ENCODE results near the gene ASB16. TPM values are rescaled to one million over a fixed set of nuclear protein-coding genes. Genes with fewer than 3 reads are reported as not detected.

Gene ASB16
- total and polyA plus RNA-seq, 2 donors (not counting 1 experiment from before 2014, with no cell fraction given): not detected

DNA sequence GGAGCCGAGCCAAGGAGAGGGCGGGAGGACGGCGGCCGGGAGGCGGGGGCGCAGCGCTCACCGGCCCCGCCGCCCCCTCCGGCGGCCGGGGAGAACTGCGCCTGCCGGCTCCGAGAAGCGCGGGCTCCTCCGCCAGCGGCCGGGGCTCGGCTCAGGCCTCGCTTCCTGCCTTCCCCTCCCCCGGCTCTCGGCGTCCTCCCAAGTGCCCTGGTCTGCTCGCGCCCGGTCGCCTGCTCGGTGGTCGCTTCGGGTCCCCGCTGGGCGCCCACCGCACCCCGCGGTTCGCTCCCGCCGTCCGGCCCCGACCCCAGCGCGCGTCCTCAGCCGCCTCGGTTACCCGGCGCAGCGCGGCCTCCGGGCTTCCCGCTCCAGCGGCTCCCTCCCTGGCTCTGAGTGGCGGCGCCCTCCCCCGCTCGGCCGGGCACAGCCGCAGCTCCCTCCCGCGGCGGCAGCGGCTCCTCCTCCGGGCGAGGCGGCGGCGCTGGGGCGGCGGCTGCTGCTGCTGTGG lies 48.7 kb downstream of the ASB16 start:
- Mint-ChIP-seq H3K27ac (peak overlapping the region; percentile 56), H3K4me3 (peak overlapping the region; percentile 23), H3K9me3 (ENCODE audit: insufficient read depth) (no peaks in the 10 kb centered on the region), H3K4me1 (peaks cover 50% of the 10 kb centered on the region), H3K27me3 (no peaks in the 10 kb centered on the region)
- ChIA-PET CTCF (interaction anchor here (1.0 to 5.5 kb wide), 6 partner anchors 8 to 130 kb away, joined by 5 to 62 read pairs (median 13); partner anchors contain the start of gene GRN), POLR2A (interaction anchor here (0.6 to 7.8 kb wide), 12 partner anchors 9 to 135 kb away, joined by 3 to 100 read pairs (median 7); partner anchors contain the start of genes ATXN7L3, GRN and SLC25A39)
- WGBS (ENCODE audit: insufficient coverage): under 1% methylated on average over 73 of the region's 73 CpGs
- TF ChIP-seq, protein P1, sequence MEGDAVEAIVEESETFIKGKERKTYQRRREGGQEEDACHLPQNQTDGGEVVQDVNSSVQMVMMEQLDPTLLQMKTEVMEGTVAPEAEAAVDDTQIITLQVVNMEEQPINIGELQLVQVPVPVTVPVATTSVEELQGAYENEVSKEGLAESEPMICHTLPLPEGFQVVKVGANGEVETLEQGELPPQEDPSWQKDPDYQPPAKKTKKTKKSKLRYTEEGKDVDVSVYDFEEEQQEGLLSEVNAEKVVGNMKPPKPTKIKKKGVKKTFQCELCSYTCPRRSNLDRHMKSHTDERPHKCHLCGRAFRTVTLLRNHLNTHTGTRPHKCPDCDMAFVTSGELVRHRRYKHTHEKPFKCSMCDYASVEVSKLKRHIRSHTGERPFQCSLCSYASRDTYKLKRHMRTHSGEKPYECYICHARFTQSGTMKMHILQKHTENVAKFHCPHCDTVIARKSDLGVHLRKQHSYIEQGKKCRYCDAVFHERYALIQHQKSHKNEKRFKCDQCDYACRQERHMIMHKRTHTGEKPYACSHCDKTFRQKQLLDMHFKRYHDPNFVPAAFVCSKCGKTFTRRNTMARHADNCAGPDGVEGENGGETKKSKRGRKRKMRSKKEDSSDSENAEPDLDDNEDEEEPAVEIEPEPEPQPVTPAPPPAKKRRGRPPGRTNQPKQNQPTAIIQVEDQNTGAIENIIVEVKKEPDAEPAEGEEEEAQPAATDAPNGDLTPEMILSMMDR (IDR thresholded peaks at IDR 0.05): no peak
- TF ChIP-seq EZH2 (IDR thresholded peaks at IDR 0.05; ENCODE audit: borderline replicate concordance, insufficient read depth, low read depth, low read length, poor library complexity, severe bottlenecking): no peak
- H4K20me1 ChIP-seq (ENCODE audit: control insufficient read depth, insufficient read depth, low read length, poor library complexity, severe bottlenecking): no peaks in the 10 kb centered on the region
- DNase-seq (peak; percentile 89), ATAC-seq (ENCODE audit: low read depth) (peak; percentile 46)
- intact Hi-C loops (cut with micrococcal nuclease): loop anchor here (2.0 kb wide), 1 partner anchor 78 kb away; the partner anchor contains the start of gene HROB
- peak overlapping the region in 3 of 5 experiments; percentile 74 to 87 (median 75) for H3K4me3 ChIP-seq (ENCODE audit: control extremely low read depth in 1 of 5, extremely low read depth in 1 of 5, insufficient read depth in 1 of 5, low read depth in 2 of 5, low read length in 4 of 5)
- H3K79me2 ChIP-seq (ENCODE audit: control insufficient read depth, insufficient read depth, low read length): peaks cover 49% of the 10 kb centered on the region
- peaks cover 2 to 19% of the 10 kb centered on the region in 2 experiments for H3K36me3 ChIP-seq (replicated peaks in 1 of 2; ENCODE audit: control extremely low read depth in 1 of 2, control insufficient read depth in 1 of 2, extremely low read depth in 1 of 2, insufficient read depth in 2 of 2, low read length in 1 of 2)
- no peaks in the 10 kb centered on the region for H3K27me3 ChIP-seq (replicated peaks in 1 of 4; ENCODE audit: control extremely low read depth in 1 of 4, control insufficient read depth in 3 of 4, insufficient read depth in 4 of 4, low read length in 3 of 4)
- peak overlapping the region in 1 of 2 donors; percentile 76 for H3K27ac ChIP-seq (ENCODE audit: low read length in 2 of 2)
- H3K9me3 ChIP-seq (ENCODE audit: control extremely low read depth in 1 of 3, control insufficient read depth in 2 of 3, insufficient read depth in 1 of 3, low read length in 2 of 3): no peaks in the 10 kb centered on the region
- H2AFZ ChIP-seq (ENCODE audit: insufficient read depth, low read depth, low read length, poor library complexity, severe bottlenecking): peak overlapping the region; percentile 50
- peak overlapping the region; percentile 77 for H3K9ac ChIP-seq (ENCODE audit: low read length)
- H3K4me1 ChIP-seq (ENCODE audit: control insufficient read depth in 2 of 2, insufficient read depth in 2 of 2, low read length in 2 of 2): peaks cover 46% of the 10 kb centered on the region in 2 donors
- peak overlapping the region; percentile 92 for H3K4me2 ChIP-seq (replicated peaks; ENCODE audit: low read depth, low read length, poor library complexity, severe bottlenecking)

Measured in B cell (primary cell).